Left ventricle myocardium inferior (tissue), 1 donor: Measurements from ENCODE around the gene AKAP13. TPM values are rescaled to one million over a fixed set of nuclear protein-coding genes. Genes with fewer than 3 reads are reported as not detected.
A peak's percentile ranks its signal among the peaks of the same experiment; 100 is the strongest.

Experiments
- DNase-seq: peaks from one replicate; pipeline ENCODE4 v3.0.0-alpha.2; 2020
- H3K27ac ChIP-seq: fragments of 200-600 bp; replicated peaks from 2 replicates; pipeline ENCODE4 v1.8.0; 2021
- H3K27me3 ChIP-seq: fragments of 200-600 bp; 2 replicates; pipeline ENCODE4 v1.8.0; 2021; ENCODE audit warnings: low read depth
- H3K36me3 ChIP-seq: fragments of 200-600 bp; 2 replicates; pipeline ENCODE4 v1.8.0; 2021
- H3K4me1 ChIP-seq: fragments of 200-600 bp; 2 replicates; pipeline ENCODE4 v1.8.0; 2021
- H3K4me3 ChIP-seq: fragments of 200-600 bp; 2 replicates; pipeline ENCODE4 v1.8.0; 2021; ENCODE audit warnings: mild to moderate bottlenecking, moderate library complexity
- H3K9me3 ChIP-seq: fragments of 200-600 bp; replicated peaks from 2 replicates; pipeline ENCODE4 v1.8.0; 2021
- CTCF ChIP-seq: fragments of 200-600 bp; IDR thresholded peaks from 2 replicates; pipeline ENCODE4 v1.8.0; 2021; ENCODE audit warnings: antibody characterized with exemption, mild to moderate bottlenecking, borderline replicate concordance
- intact Hi-C: fragments of 100-400 bp; cut with micrococcal nuclease; formaldehyde crosslinking; loops from one replicate; pipeline ENCODE4 v1.11.0; 2022
- long read RNA-seq: library from polyadenylated mRNA; unstranded; transcript quantifications from one replicate; pipeline ENCODE4 v2.0.0, GENCODE V29; 2021
- total RNA-seq: library from RNA; stranded (reverse); fragmentation: NEBNext Ultra II Directional; extraction: Animal tissue kit (Norgen Biotek cat#: 25700); gene quantifications from one replicate; pipeline ENCODE4 v1.2.1, GENCODE V29; 2021
- donor health status: DM: no; HTN: yes; CAD: no; lungs with severe emphysema.

The AKAP13 gene
- total RNA-seq: 331 TPM
- long read RNA-seq, partial matches to known transcripts: 18 of 97 reads
- long read RNA-seq, other reads (novel, unspliced or antisense): 76 of 97 reads

- DNase-seq: peak; percentile 97
- Histone ChIP-seq H3K27me3 (no peaks in the 10 kb centered on the region), H3K9me3 (no peaks in the 10 kb centered on the region), H3K27ac (peak within 1 kb of the TSS; percentile 97), H3K4me1 (peaks cover 58% of the 10 kb centered on the region), H3K4me3 (peak within 1 kb of the TSS; percentile 93), H3K36me3 (no peaks in the 10 kb centered on the region)
- TF ChIP-seq CTCF: no peak
- intact Hi-C loops: no loop called here
Observed at GRCh38 chr15:85380217-85380811, at the start of gene AKAP13. Gene AKAP13 (plus strand): TSS chr15:85380603. CDS start chr15:85485721, 105,118 bp downstream.

- H3K4me1 ChIP-seq: peaks cover 73% of the 10 kb centered on the region
- H3K4me3 ChIP-seq: peak overlapping the region; percentile 50
- H3K36me3 ChIP-seq: no peaks in the 10 kb centered on the region
- DNase-seq: peak; percentile 91
- H3K27me3 ChIP-seq: no peaks in the 10 kb centered on the region
- no peaks in the 10 kb centered on the region for H3K9me3 ChIP-seq
- H3K27ac ChIP-seq: peak overlapping the region; percentile 95
- intact Hi-C loops: no loop called here
- peak; percentile 88 for TF ChIP-seq CTCF
Observed at GRCh38 chr15:85330901-85331588, 49.4 kb upstream of the AKAP13 start.

GRCh38 chr15:85331655-85332285 is 48.6 kb upstream of the AKAP13 start:
- Histone ChIP-seq H3K27me3 (no peaks in the 10 kb centered on the region), H3K9me3 (no peaks in the 10 kb centered on the region), H3K36me3 (no peaks in the 10 kb centered on the region), H3K27ac (peak overlapping the region; percentile 95), H3K4me1 (peaks cover 74% of the 10 kb centered on the region), H3K4me3 (peak overlapping the region; percentile 50)
- TF ChIP-seq CTCF: no peak
- intact Hi-C loops: no loop called here
- DNase-seq: no peak

GRCh38 chr15:85333132-85333831 is 47.1 kb upstream of the AKAP13 start:
- Histone ChIP-seq H3K4me3 (no peak overlapping the region), H3K36me3 (no peaks in the 10 kb centered on the region), H3K9me3 (no peaks in the 10 kb centered on the region), H3K4me1 (peaks cover 86% of the 10 kb centered on the region), H3K27me3 (no peaks in the 10 kb centered on the region), H3K27ac (peak overlapping the region; percentile 95)
- no peak for TF ChIP-seq CTCF
- intact Hi-C loops: no loop called here
- DNase-seq: no peak

- peaks cover 82% of the 10 kb centered on the region for H3K4me1 ChIP-seq
- no peak for DNase-seq
- no peaks in the 10 kb centered on the region for H3K36me3 ChIP-seq
- H3K9me3 ChIP-seq: no peaks in the 10 kb centered on the region
- H3K27ac ChIP-seq: peak overlapping the region; percentile 95
- no peak overlapping the region for H3K4me3 ChIP-seq
- intact Hi-C loops: no loop called here
- H3K27me3 ChIP-seq: no peaks in the 10 kb centered on the region
- no peak for TF ChIP-seq CTCF
Observed at GRCh38 chr15:85334241-85334640, 46.2 kb upstream of the AKAP13 start.
